Mesothelial cell of epicardium (in vitro differentiated cells): ENCODE results near the gene RAET1G. TPM values are rescaled to one million over a fixed set of nuclear protein-coding genes. Genes with fewer than 3 reads are reported as not detected.

ENCODE experiments used
- DNase-seq, 2 experiments: peaks; one replicate each; pipeline ENCODE4 v3.0.0; 2021; ENCODE audit warnings: low spot score in 2 of 2; ENCODE audit not compliant: unreplicated experiment in 2 of 2
- H3K27ac Mint-ChIP-seq: 2 replicates; pipeline ENCODE4 v1.8.0; 2021; ENCODE audit warnings: mixed read lengths
- H3K27me3 Mint-ChIP-seq: 2 replicates; pipeline ENCODE4 v1.8.0; 2021; ENCODE audit warnings: low read depth, mixed read lengths
- H3K36me3 Mint-ChIP-seq: 2 replicates; pipeline ENCODE4 v1.8.0; 2021; ENCODE audit warnings: mixed read lengths
- H3K4me1 Mint-ChIP-seq: 2 replicates; pipeline ENCODE4 v1.8.0; 2021; ENCODE audit warnings: mixed read lengths
- H3K4me3 Mint-ChIP-seq: 2 replicates; pipeline ENCODE4 v1.8.0; 2021; ENCODE audit warnings: mild to moderate bottlenecking, moderate library complexity, mixed read lengths
- H3K9me3 Mint-ChIP-seq: 2 replicates; pipeline ENCODE4 v1.8.0; 2021; ENCODE audit warnings: mixed read lengths
- total RNA-seq: library from RNA; stranded (reverse); gene quantifications from 3 replicates; pipeline ENCODE4 v1.2.1, GENCODE V29; 2021
- TF ChIP-seq, protein P1 (sequence below): fragments of 200-600 bp; sonication (generic); IDR thresholded peaks from one replicate; pipeline ENCODE4 v1.5.0; 2021; ENCODE audit warnings: antibody characterized with exemption; ENCODE audit not compliant: unreplicated experiment

The RAET1G gene
- total RNA-seq, 1 donor from 2014 or later, result not detected

DNA sequence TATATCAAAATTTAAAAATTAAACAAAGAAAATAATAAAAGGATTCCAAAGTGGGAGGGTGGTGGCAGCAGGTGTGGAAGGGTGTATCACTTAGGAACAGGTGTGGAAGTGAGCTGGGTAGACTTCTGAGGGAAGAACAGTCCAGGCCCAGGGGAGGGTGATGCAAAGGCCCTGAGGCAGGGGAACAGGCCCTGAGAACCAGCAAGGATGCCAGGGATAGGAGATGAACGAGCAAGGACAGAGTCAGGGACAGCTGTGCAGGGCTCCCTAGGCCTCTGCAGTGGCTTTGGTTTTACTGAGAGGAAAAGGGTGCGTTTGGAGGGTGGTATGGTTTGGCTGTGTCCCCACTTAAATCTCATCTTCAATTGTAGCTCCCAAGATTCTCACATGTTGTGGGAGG, 15.6 kb downstream of the RAET1G start:
- H3K27me3 Mint-ChIP-seq, result peaks cover 54% of the 10 kb centered on the region
- H3K27ac Mint-ChIP-seq, result no peak overlapping the region
- H3K4me3 Mint-ChIP-seq, result no peak overlapping the region
- no peaks in the 10 kb centered on the region for H3K4me1 Mint-ChIP-seq
- TF ChIP-seq, protein P1, sequence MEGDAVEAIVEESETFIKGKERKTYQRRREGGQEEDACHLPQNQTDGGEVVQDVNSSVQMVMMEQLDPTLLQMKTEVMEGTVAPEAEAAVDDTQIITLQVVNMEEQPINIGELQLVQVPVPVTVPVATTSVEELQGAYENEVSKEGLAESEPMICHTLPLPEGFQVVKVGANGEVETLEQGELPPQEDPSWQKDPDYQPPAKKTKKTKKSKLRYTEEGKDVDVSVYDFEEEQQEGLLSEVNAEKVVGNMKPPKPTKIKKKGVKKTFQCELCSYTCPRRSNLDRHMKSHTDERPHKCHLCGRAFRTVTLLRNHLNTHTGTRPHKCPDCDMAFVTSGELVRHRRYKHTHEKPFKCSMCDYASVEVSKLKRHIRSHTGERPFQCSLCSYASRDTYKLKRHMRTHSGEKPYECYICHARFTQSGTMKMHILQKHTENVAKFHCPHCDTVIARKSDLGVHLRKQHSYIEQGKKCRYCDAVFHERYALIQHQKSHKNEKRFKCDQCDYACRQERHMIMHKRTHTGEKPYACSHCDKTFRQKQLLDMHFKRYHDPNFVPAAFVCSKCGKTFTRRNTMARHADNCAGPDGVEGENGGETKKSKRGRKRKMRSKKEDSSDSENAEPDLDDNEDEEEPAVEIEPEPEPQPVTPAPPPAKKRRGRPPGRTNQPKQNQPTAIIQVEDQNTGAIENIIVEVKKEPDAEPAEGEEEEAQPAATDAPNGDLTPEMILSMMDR, result no peak
- no peak for DNase-seq
- H3K36me3 Mint-ChIP-seq, result no peaks in the 10 kb centered on the region
- peaks cover 21% of the 10 kb centered on the region for H3K9me3 Mint-ChIP-seq

DNA sequence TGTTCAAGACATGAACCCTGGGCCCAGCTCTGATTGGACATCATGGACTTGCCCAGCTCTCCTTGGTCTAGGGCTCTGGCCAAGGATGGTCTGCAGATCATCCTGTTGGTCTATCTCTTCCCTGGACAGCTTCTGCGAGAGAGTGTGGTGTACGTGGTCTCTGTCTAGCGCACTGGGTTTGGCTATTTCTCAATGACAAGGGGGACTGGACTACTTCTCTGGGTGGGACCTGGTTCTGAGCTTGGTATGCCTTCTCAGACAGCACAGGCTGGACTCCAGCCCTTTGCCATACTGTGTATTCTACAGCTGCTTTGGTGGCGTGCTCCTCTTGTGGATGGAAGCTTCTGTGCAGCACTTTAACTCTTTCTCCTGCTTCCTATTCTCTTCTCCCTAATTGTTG, 16.5 kb downstream of the RAET1G start:
- Mint-ChIP-seq H3K27ac (no peak overlapping the region), H3K27me3 (peaks cover 58% of the 10 kb centered on the region), H3K4me1 (no peaks in the 10 kb centered on the region), H3K4me3 (no peak overlapping the region), H3K9me3 (peaks cover 21% of the 10 kb centered on the region), H3K36me3 (no peaks in the 10 kb centered on the region)
- TF ChIP-seq, protein P1, result no peak
- no peak for DNase-seq

DNA sequence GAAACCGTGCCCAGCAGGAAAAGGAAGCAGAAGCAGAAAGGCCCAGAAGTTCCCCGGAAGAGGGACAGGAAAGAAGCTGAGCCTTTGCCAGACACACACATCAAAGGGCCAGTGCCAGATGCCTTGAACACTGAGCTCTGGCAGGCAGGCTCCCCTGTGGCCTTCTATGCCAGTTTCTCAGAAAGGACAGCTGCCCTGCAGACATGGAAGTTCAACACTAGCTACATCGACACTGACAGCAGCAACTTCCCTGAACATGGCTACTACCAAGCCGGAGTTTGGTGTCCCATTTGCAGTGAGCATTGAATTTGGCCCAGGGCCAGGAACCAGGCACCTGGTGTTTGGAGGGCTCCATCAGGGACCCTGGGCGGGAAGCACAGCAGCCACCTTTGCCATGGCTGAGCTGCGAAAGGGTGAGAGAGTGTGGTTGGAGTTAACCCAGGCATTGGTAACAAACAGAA, 17.0 kb downstream of the RAET1G start:
- no peak overlapping the region for H3K4me3 Mint-ChIP-seq
- H3K27ac Mint-ChIP-seq, result no peak overlapping the region
- no peak for DNase-seq
- H3K4me1 Mint-ChIP-seq, result no peaks in the 10 kb centered on the region
- H3K36me3 Mint-ChIP-seq, result no peaks in the 10 kb centered on the region
- peaks cover 21% of the 10 kb centered on the region for H3K9me3 Mint-ChIP-seq
- peaks cover 56% of the 10 kb centered on the region for H3K27me3 Mint-ChIP-seq
- TF ChIP-seq, protein P1, result no peak

DNA sequence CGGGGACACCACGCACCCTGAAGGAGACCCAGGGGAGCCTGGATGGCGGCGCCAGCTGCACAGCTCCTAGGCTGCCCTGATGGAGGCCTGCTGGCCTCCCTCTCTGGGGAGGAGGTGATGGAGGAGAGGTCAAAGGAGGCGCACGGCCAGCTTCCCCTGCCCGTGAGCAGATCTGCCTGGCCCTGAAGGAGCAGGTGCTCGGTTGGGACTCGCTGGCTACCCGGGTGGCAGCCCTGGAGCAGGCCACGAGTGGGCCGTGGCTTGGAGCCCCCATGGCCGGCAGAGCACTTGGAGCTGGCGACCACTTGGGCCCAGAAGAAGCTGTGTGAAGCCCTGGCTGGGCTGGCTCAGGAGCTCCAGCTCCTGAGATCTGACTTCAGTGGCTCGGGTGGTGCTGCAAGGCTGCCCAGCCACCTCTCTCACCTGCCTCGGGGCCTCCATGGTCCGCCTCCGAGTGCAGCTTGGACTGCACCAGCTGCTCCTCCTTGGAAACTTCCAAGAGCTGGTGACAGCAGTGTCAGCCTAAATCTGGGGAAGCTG, 17.5 kb downstream of the RAET1G start:
- Mint-ChIP-seq H3K4me3 (no peak overlapping the region), H3K27ac (no peak overlapping the region), H3K27me3 (peaks cover 55% of the 10 kb centered on the region), H3K9me3 (peaks cover 21% of the 10 kb centered on the region), H3K36me3 (no peaks in the 10 kb centered on the region), H3K4me1 (no peaks in the 10 kb centered on the region)
- TF ChIP-seq, protein P1, result no peak
- DNase-seq, result no peak

DNA sequence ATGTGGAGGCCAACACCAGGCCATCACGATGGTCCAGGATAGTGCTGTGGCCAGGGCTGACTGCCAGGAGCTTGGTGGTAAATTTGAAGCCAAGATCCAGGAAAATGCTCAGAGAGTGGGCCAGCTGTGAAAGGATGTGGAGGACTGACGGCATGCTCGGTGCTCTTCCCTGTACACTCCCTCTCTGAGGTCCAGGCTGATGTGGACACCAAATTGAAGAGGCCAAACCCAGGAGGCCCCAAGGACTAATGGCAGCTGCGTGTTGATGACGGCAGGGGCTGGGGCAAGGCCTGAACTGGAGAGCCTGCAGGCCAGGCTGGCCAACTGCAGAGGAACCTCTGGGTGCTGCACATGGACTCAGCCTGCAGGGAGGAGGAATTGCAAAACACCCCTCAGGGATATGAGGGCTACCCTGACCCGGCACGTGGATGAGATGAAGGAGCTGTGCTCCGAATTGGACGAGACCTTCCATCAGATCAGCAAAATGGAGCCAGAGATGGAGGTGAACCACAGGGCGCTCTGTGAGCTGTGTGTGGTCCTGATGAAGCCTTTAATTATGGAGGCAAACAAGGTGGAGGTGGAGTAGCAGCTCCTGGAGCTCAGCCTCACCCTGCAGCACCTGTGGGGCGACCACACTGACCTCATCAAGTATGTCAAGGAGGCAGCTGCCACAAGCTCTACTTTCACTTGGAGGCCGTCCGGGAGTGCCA, 18.1 kb downstream of the RAET1G start:
- H3K27ac Mint-ChIP-seq, result no peak overlapping the region
- TF ChIP-seq, protein P1, result no peak
- no peak overlapping the region for H3K4me3 Mint-ChIP-seq
- H3K4me1 Mint-ChIP-seq, result no peaks in the 10 kb centered on the region
- peaks cover 58% of the 10 kb centered on the region for H3K27me3 Mint-ChIP-seq
- no peaks in the 10 kb centered on the region for H3K36me3 Mint-ChIP-seq
- no peak for DNase-seq
- peaks cover 21% of the 10 kb centered on the region for H3K9me3 Mint-ChIP-seq
